GM19328 (cell line): Measurements from ENCODE around the gene SLC23A3.
"Not testable (repeated sequence)": the region's sequence is repeated elsewhere in the genome, so short reads cannot be mapped to it uniquely, and the experiment has no call there.

ENCODE experiments used
- ATAC-seq: cut with Tn5 transposase; IDR thresholded peaks from one replicate; pipeline ENCODE4 v1.9.1; 2021; ENCODE audit warnings: mild to moderate bottlenecking, moderate library complexity; ENCODE audit not compliant: unreplicated experiment

The SLC23A3 gene

DNA sequence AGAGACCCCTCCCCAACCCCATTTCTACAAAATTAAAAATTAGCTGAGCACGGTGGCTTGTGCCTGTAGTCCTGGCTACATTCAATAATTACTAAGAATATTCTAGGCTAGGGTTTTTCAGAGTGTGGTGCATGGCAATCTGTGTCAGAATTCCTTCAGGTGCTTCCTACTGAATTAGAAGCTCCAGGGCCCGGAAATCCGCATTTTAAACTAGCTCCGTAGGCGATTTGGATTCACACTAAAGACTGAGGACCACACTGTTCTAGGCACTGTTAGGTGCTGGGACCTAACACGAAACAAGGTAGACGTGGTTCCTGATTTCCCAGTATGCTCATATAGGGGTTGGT is 36.1 kb upstream of the SLC23A3 start:
- no peak for ATAC-seq

GRCh38 chr2:219205165-219205538 is 35.3 kb upstream of the SLC23A3 start:
- ATAC-seq: no peak

DNA sequence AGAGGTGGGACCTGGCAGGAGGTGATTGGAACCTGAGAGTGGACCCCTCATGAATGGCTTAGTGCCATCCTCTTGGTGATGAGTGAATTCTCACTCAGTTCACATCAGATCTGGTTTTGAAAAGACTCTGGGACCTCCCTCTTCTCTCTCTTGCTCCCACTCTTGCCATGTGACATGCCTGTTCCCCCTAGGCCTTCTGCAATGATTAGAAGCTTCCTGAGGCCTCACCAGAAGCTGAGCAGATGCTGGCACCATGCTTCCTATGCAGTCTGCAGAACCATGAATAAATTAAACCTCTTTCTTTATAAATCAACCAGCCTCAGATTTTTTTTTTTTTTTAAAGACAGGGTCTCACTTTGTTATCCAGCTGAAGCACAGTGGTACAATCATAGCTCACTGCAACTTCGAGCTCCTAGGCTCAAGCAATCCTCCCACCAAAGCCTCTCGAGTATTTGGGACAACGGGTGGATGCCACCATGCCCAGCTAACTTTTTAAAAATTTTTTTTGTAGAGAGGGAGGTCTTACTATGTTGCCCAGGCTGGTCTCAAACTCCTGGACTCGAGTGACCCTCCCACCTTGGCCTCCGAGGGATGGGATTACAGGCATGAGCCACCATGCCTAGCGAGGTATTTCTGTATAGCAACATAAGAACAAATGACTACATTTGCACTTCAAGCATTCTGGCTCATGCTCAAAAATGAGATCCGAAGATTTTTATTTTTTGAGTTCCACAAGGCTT is 34.8 kb upstream of the SLC23A3 start:
- ATAC-seq: no peak

- not testable (repeated sequence) for ATAC-seq
Measured at GRCh38 chr2:219201331-219201730, 31.5 kb upstream of the SLC23A3 start.

GRCh38 chr2:219200502-219201326 is 30.9 kb upstream of the SLC23A3 start:
- not testable (repeated sequence) for ATAC-seq

GRCh38 chr2:219199470-219200211 is 29.8 kb upstream of the SLC23A3 start:
- ATAC-seq: no peak

GRCh38 chr2:219198974-219199373 is 29.1 kb upstream of the SLC23A3 start:
- no peak for ATAC-seq

DNA sequence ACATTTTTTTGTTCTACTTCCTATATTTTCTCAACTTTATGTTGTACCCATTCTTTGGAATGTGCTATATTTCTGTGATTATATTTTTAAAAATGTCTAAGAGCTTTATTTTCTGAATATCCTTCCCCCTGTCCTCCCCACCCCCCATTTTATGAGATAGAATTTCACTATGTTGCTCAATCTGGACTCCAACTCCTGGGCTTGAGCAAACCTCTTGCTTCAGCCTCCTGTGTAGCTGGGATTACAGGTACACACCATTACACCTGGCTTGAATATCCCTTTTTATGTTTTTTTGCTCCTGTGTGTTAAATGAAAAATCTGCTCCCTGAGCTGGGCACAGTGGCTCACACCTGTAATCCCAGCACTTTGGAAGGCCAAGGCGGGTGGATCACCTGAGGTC is 27.6 kb upstream of the SLC23A3 start:
- no peak for ATAC-seq

DNA sequence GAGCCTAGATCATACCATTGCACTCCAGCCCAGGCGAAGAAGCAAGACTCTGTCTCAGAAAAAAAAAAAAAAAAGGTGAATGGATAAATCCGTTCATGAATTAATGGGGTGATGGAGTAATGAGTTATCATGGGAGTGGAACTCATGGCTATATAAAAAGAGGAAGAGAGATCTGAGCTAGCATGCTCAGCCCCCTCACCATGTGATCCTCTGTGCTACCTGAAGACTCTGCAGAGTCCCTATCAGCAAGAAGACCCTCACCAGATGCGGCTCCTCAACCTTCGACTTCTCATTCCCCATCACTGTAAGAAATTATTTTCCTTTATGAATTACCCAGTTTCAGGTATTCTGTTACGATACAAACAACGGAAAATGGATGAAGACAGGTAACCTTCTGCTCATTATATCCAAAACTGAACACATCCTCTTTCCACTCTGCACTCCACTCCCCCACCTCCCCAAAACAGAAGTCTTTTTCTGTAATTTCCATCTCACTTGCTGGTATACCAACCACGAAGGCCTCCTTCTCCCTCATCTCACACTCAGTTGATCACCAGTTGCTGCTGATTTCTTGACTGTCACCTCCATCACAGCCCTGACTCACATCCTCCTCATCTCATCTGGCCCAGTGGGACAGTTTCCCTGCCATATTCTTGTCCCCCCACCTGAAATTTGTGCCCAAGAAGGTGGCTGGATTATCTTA is 17.1 kb upstream of the SLC23A3 start:
- ATAC-seq: no peak

DNA sequence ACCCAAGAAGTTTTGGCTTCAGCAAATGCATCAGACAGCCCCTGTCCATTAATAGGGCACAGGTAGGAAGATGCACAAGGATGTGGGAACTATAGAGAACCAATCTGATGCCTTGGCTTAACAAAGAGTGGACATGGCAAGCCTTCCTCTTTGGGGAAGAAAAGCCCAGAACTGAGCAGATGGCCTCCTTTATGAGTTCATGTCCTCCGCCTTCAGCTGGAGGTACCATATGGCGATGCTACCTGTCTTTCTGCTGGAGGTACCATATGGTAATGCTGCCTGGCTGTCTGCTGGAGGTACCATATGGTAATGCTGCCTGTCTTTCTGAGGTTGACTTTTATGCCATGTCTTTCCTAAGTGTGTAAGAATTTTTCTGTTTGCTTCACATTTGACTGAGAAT is 14.3 kb upstream of the SLC23A3 start:
- no peak for ATAC-seq

DNA sequence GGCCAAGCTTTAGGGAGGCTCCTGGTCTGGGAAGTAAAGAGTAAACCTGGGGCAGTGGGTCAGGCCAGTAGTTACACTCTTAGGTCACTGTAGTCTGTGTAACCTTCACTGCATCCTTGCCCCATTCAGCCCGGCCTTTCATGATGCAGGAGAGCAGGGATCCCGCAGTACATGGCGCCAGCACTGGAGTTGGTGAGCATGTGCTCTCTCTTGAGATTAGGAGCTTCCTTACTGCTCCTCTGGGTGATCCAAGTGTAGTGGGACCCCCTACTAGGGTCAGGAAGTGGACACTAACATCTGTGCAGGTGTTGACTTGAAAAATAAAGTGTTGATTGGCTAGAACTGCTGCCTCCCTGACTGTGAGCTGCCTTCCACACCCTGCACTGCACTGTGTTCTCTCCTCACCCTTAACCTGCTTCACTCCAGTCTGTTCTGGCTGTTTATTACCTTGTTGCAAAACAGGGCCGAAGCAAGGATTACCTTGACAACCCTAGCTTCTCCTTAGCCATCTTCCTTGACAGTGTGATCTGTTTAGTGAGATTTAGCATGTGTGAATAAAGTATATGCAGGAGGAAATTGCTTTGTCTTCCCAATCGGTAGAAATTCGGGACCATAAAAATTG is 13.4 kb upstream of the SLC23A3 start:
- ATAC-seq: no peak

DNA sequence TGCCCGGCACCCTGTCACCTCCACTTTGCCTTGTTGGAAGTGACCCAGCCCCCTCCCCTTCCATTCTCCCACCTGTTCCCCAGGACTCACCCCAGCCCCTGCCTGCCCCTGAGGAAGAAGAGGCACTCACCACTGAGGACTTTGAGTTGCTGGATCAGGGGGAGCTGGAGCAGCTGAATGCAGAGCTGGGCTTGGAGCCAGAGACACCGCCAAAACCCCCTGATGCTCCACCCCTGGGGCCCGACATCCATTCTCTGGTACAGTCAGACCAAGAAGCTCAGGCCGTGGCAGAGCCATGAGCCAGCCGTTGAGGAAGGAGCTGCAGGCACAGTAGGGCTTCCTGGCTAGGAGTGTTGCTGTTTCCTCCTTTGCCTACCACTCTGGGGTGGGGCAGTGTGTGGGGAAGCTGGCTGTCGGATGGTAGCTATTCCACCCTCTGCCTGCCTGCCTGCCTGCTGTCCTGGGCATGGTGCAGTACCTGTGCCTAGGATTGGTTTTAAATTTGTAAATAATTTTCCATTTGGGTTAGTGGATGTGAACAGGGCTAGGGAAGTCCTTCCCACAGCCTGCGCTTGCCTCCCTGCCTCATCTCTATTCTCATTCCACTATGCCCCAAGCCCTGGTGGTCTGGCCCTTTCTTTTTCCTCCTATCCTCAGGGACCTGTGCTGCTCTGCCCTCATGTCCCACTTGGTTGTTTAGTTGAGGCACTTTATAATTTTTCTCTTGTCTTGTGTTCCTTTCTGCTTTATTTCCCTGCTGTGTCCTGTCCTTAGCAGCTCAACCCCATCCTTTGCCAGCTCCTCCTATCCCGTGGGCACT is 12.7 kb upstream of the SLC23A3 start:
- no peak for ATAC-seq

- no peak for ATAC-seq
Measured at GRCh38 chr2:219181531-219181930, 11.7 kb upstream of the SLC23A3 start.

DNA sequence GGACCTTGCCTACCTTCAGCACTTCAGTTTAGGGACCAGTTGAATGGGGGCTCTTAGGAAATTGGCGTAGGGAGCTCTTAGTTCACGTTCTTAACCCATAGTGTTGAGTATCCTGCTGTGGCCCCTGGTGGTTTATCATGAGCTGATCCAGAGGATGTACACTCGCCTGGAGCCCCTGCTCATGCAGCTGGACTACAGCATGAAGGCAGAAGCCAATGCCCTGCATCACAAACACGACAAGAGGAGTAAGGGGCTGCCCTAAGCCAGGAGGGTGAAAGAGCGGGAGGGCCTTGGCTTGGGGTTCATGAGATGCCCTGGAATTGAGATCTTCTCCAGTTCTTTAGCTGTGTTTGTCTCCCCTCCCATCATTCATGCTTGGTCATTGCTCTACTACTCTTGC is 11.1 kb upstream of the SLC23A3 start:
- no peak for ATAC-seq

- ATAC-seq: no peak
Measured at GRCh38 chr2:219179601-219180465, 10.0 kb upstream of the SLC23A3 start.

DNA sequence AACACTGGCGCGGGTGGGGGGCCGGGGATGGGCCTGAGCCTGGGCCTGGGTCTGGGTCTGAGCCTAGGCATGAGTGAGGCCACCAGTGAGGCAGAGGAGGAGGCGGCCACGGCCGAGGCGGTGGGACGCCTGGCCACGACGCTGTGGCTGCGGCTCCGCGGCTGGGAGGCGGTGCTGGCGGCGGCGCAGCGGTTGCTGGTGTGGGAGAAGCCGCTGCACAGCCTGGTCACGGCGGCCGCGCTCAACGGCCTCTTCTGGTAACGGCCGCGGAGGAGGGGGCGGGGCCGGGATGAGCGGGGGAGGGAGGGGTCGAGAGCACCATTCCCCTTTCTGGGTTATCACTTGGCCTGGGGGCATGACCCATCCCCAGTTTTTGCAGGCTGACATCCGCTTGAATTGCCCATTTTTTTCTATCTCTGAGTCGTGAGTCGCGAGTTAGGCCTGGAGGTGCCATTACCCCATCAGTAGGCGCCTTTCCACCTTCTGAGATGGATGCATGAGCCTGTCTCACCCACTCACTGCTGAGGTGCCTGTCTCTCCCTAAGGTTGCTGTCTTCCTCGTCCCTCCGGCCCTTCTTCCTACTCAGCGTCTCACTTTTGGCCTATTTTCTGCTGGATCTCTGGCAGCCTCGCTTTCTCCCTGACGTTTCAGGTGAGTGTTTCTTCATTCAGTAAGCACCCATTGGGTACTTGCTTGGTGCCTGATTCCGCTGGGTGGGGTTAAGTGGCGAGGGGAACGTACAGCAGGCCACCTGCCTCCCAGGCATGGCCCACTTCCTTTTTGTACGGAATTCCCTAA is 8.7 kb upstream of the SLC23A3 start:
- ATAC-seq: peak; percentile 14

DNA sequence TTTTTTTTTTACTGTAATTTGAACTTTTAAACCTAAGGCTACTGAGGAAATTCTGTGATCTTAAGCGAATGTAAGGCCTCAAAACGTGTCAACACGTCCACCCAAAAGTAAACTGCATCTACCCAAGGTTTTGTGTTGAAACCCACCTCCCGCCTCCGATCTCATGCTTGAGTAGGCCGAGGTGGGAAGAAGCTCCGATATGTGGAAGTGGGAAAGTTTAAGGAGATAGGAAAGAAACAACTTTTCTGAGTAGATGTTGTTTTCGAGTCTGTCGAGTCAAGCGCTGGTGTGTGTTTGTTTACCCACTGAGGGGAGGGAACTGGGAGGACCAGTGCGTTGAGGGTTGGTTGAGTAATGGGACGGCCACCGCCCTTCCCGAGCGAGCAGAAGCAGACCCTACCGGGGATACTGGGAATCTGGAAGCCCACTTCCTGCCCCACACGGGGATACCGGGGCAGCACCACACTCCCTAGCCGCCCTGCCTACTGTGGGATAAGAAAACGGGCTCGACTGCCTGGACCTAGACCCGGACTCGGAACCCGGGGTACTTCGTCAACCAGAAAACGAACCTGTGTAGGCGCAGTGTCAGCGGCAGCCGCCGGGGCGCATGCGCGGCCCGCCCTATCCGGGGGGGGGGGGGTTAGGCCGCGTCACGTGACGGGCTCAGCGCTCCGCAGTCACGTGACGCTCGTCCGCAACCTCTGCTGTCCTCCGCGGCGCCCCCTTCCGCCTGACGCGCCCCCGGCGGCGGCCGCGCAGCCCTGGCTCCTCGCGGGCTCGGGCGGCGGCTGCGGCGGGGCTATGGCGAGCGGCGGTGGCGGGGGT is 7.9 kb upstream of the SLC23A3 start, which contains the start of gene RETREG2:
TSS of gene RETREG2 (plus strand) at position 724 of the 825 bp plus-strand sequence. CDS start at position 802, 78 bp downstream.
- peak; percentile 44 for ATAC-seq
